NCI-H1694 (cell line): ENCODE results near the gene HCN1.
"Not testable (repeated sequence)": the region's sequence is repeated elsewhere in the genome, so short reads cannot be mapped to it uniquely, and the experiment has no call there.

Experiments
- DNase-seq: peaks from one replicate; lab custom pipeline; 2025; lab: John Stamatoyannopoulos, UW

Gene HCN1

GRCh38 chr5:45617859-45618416 lies 78.2 kb downstream of the HCN1 start:
- DNase-seq = no peak

GRCh38 chr5:45609661-45610060 lies 86.5 kb downstream of the HCN1 start:
- DNase-seq = no peak

DNA sequence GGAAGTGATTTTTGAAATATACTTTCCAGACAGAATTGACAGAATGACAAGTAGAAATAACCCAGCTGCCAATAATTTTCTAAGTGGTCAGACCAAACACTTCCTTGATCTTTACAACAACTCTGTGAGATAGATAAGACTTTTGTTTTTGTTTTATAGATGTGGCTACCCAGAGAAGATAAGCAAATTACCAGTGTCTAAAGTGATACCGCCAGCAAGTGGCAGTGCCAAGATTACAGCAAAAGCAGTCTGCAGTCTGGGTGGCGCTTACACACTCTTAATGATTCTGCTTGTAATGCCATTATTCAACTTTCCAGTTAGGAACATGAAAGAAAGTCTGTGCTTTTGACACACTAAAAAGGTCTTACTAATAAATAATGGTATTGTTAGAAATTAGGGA lies 92.1 kb downstream of the HCN1 start:
- no peak for DNase-seq

DNA sequence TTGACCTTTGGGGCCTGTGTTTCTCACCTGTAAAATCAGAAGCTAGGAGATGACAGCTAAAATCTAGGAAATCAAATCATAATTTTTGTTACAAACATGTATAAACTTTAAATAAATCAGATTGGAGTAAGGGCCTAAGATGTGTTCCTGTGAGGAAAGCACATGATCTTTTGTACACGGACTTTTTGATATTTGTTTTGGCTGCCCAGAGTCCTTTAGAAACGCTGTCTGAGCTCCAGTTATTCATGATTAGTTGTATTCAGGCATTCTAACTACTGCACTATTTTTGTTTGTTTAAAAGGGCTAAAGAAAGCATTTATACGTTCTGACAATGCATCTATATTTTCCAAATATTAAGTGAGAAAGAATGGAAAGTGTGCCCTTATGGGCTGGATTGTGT lies 94.8 kb downstream of the HCN1 start:
- no peak for DNase-seq

DNA sequence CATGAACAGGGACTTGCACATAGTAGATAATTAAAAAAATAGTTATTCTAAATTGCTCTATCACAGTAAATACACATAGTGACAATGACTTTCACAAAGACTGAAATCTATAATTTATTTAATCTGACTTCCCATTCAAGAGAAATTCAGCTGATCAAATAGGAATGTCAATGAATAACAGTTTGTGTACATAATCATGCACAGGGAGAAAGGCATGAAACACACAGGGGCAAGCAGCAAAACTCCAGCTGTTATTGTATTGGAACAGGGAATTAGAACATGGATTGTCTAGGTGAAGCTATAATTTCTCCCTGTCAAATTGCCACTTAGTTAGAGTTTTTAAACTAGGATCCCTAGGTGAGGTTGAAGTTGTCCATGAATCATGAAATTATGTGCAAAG lies 99.9 kb downstream of the HCN1 start:
- no peak for DNase-seq

DNA sequence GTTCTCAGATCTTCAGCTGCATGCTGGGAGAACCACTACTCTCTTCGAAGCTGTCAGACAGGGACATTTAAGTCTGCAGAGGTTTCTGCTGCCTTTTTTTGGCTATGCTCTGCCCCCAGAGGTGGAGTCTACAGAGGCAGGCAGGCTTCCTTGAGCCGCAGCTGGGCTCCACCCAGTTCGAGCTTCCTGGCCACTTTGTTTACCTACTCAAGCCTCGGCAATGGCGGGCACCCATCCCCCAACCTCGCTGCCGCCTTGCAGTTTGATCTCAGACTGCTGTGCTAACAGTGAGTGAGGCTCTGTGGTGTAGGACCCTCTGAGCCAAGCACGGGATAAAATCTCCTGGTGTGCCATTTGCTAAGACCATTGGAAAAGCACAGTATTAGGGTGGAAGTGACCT lies 110.2 kb downstream of the HCN1 start:
- not testable (repeated sequence) for DNase-seq

DNA sequence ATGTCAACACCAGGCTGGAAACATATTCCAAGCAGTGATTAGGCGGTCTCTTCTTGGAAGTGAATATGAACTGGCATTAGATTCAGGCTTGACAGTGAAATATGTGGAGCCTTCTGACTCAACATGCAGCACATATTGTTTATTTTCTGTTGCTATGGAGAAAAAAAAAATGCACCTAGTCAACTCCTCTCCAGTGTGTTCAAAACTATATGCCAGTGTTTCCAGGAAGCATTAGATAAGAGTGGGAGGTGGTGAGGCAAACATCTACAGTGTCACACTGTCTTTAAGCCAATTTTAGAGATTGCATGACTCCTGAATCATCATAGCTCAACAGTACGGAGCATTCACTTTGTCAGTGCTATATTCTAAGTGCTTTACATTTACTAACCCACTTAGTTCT lies 117.9 kb downstream of the HCN1 start:
- no peak for DNase-seq

- DNase-seq = no peak
These were observed 127.4 kb downstream of the HCN1 start for GRCh38 chr5:45568813-45569212.

GRCh38 chr5:45542421-45542820 lies 153.8 kb downstream of the HCN1 start:
- no peak for DNase-seq

- no peak for DNase-seq
These were observed 162.5 kb downstream of the HCN1 start for GRCh38 chr5:45533663-45534062.

GRCh38 chr5:45532826-45533624 lies 163.2 kb downstream of the HCN1 start:
- no peak for DNase-seq

DNA sequence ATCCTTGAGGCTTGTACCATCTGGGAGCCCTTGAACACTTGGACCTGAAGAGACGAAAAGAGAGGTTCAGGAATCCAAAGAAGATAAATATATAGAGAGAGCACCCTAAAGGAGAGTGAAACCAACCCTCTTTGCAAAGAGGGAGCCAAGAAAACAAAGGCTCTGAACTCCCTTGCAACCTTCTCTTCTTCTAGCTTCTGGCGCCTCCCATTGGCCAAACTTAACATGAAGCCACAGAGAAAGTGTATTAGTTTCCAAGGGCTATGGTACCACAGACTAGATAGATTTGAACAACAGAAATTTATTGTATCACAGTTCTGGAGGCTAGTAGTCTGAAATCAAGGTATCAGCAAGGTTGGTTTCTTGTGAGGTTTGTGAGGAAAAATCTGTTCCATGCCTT lies 175.1 kb downstream of the HCN1 start:
- DNase-seq = peak; percentile 46

- DNase-seq = no peak
These were observed 183.7 kb downstream of the HCN1 start for GRCh38 chr5:45512521-45512920.

- DNase-seq = no peak
These were observed 186.8 kb downstream of the HCN1 start for GRCh38 chr5:45509371-45509770.

DNA sequence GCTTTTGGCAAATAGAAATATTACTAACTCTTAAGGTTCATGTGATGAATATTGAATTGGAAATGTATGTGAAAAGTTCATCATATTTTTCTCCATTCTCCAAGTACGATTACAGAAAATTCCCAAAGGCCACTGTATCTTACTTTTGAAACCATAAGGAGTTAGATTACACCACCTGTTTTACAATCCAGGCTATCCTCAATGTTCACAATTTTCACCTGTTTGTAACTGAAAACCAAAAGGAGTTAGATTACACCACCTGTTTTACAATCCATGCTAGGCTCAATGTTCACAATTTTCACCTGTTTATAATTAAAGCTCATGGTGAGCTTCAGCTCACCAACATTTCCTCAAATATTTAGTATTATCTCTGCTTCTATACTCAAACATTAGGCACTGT lies 188.0 kb downstream of the HCN1 start:
- no peak for DNase-seq

DNA sequence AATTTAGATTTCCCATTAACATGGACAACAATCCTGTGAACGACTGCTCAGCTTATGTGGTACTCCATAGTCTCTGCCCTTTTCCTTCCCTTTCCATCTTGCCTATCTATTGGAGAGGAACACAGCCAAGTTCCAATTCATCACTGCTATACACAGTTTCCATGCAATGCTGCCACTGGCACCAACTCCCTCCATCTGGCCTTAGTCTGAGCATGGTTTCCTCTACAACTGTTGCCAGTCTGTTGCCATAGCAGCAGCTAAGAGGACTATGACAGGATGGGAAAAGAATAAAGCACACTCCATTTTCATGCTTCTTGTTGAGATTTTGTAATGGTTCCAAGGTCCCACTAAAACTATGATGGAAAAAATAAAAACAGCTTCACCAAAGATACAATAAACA lies 189.0 kb downstream of the HCN1 start:
- DNase-seq = peak; percentile 97

GRCh38 chr5:45499006-45499405 lies 197.2 kb downstream of the HCN1 start:
- not testable (repeated sequence) for DNase-seq

DNA sequence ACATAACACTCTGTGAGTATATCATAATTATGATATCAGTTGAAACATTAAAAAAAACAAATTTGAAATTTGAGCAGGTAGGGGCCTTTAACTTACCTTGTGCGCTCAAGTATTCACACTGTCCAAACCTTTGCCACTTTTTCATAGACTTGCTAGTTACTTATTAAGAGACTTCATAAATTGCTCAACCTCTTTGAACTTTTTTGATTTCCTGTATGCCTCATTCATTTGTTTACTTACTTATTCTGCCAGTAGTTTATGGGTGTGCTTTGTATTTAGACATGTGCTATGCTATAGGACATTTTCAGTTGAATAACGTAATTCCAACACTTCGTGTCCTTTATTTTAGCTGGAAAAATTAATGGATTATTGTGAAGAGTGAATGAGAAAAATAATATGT lies 204.8 kb downstream of the HCN1 start:
- no peak for DNase-seq

DNA sequence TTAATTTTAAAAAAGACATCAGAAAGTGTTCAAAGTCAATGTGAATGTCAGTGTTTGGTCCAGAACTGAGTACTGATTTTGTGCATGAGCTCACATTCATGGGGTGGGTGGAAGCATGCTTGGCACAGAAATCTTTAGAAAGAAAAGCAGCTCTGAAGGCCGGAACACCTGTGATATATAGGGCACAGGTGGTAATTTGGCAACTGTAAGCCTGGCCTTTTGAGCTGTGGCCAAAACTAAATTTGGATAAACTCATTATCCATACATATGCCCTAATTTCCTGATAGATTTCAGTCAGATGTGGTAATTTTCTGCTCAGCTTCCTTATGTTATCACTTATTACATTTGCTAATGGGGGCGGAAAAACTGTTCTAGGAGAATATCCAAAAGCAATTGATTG lies 211.4 kb downstream of the HCN1 start:
- DNase-seq = no peak

- DNase-seq = peak; percentile 2
These were observed 242.1 kb downstream of the HCN1 start for GRCh38 chr5:45454114-45454513.

DNA sequence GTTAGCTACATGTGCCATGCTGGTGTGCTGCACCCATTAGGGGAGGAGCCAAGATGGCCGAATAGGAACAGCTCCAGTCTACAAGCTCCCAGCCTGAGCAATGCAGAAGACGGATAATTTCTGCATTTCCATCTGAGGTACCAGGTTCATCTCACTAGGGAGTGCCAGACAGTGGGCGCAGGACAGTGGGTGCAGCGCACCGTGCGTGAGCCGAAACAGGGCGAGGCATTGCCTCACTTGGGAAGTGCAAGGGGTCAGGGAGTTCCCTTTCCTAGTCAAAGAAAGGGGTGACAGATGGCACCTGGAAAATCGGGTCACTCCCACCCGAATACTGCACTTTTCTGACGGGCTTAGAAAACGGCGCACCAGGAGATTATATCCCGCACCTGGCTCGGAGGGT lies 251.3 kb downstream of the HCN1 start:
- not testable (repeated sequence) for DNase-seq

DNA sequence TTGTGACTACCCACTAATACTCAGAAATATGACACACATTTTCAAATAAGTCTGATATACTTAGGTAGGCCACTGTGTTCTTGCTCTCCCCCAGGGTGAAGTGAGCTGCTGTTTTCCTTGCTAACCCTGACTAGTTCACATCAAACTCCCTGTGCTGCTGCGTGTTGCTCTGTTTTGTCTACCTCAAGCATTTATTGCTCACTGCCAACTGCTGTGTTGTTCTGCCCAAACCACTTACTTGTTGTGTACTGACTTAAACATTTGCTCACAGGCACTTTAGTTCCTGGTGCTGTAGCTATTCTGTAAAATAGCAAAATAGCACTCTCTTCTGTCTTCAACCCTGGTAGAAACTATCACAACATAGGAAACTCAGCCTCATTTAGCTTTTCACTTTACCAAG lies 255.7 kb downstream of the HCN1 start:
- no peak for DNase-seq

GRCh38 chr5:45437752-45438151 lies 258.4 kb downstream of the HCN1 start:
- DNase-seq = no peak
